ENCODE results near the gene CHST12.

- TF ChIP-seq POLR2AphosphoS5 (IDR thresholded peaks at IDR 0.05; ENCODE audit: low read depth) (no peak), CTCF (IDR thresholded peaks at IDR 0.05; ENCODE audit: insufficient read depth, low read length) (no peak)
Observed at GRCh38 chr7:2497065-2497464, 93.7 kb downstream of the CHST12 start.
